ENCODE results near the gene ZNF91. TPM values are rescaled to one million over a fixed set of nuclear protein-coding genes. Genes with fewer than 3 reads are reported as not detected.

The ZNF91 gene
- 7.7 and 21.0 TPM in 2 replicates for total RNA-seq

GRCh38 chr19:23395041-23395721, at the start of gene ZNF91:
Gene ZNF91 (minus strand): TSS chr19:23395471. CDS start chr19:23395354, 117 bp downstream.

Other genes starting within 250 kb of the ZNF91 start
- gene ZNF724, start 145.1 kb downstream of the ZNF91 start, total RNA-seq, result 5.0 and 6.3 TPM in 2 replicates